ENCODE results near the gene OR51T1.

GRCh38 chr11:4839851-4840549 is 41.7 kb upstream of the OR51T1 start:
- TF ChIP-seq, protein P1, sequence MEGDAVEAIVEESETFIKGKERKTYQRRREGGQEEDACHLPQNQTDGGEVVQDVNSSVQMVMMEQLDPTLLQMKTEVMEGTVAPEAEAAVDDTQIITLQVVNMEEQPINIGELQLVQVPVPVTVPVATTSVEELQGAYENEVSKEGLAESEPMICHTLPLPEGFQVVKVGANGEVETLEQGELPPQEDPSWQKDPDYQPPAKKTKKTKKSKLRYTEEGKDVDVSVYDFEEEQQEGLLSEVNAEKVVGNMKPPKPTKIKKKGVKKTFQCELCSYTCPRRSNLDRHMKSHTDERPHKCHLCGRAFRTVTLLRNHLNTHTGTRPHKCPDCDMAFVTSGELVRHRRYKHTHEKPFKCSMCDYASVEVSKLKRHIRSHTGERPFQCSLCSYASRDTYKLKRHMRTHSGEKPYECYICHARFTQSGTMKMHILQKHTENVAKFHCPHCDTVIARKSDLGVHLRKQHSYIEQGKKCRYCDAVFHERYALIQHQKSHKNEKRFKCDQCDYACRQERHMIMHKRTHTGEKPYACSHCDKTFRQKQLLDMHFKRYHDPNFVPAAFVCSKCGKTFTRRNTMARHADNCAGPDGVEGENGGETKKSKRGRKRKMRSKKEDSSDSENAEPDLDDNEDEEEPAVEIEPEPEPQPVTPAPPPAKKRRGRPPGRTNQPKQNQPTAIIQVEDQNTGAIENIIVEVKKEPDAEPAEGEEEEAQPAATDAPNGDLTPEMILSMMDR (IDR thresholded peaks at IDR 0.05) = no peak
- no peak for TF ChIP-seq POLR2A (IDR thresholded peaks at IDR 0.05)
